ENCODE results near the gene EHMT1. TPM values are rescaled to one million over a fixed set of nuclear protein-coding genes. Genes with fewer than 3 reads are reported as not detected.
A peak's percentile ranks its signal among the peaks of the same experiment; 100 is the strongest.
"Not testable (repeated sequence)": the region's sequence is repeated elsewhere in the genome, so short reads cannot be mapped to it uniquely, and the experiment has no call there.

Gene EHMT1
- total and polyA plus RNA-seq, 9 of the 15 experiments (the other 6 are each of a cell fraction or from before 2014, with no cell fraction given), result 2.2 to 76.0 (median 36.4) TPM

- H3K9ac ChIP-seq (ENCODE audit: insufficient read depth in 1 of 2, low read depth in 2 of 2, low read length in 2 of 2); DNase-seq (ENCODE audit: extremely low read depth in 1 of 4, low spot score in 3 of 4); intact Hi-C loops (cut with micrococcal nuclease); H3K9me3 ChIP-seq (replicated peaks; ENCODE audit: control insufficient read depth, insufficient read depth, low read depth, low read length); CTCF ChIA-PET (ENCODE audit: low intra/inter-chr PET ratio); H3K4me2 ChIP-seq (ENCODE audit: insufficient read depth, low read length); POLR2A ChIA-PET; H4K20me1 ChIP-seq (replicated peaks; ENCODE audit: control insufficient read depth, insufficient read depth, low read length); H3K4me1 ChIP-seq (replicated peaks in 1 of 2; ENCODE audit: control insufficient read depth in 2 of 2, insufficient read depth in 2 of 2, low read length in 2 of 2); ATAC-seq; in situ Hi-C loops (cut with MboI); H3K4me3 ChIP-seq; H3K27ac ChIP-seq (ENCODE audit: extremely low read depth, low read depth, low read length); BruUV-seq (replicated peaks); FAIRE-seq; H3K36me3 ChIP-seq (ENCODE audit: control insufficient read depth, insufficient read depth, low read length); H2AFZ ChIP-seq (ENCODE audit: low read depth, low read length); H3K79me2 ChIP-seq (ENCODE audit: control insufficient read depth, insufficient read depth, low read length); H3K9me1 ChIP-seq (ENCODE audit: control insufficient read depth, insufficient read depth, low read length): not testable (repeated sequence)
- H3K27me3 ChIP-seq (ENCODE audit: control insufficient read depth in 2 of 2, insufficient read depth in 2 of 2, low read length in 2 of 2), result peaks cover 0 to 15% of the 10 kb centered on the region in 2 experiments; a peak in 1 of 5 replicates
- no CpG with 5 or more reads among the region's 6 CpGs for WGBS (ENCODE audit: insufficient coverage, low coverage, missing lambda C conversion rate)
Observed at GRCh38 chr9:137883977-137884376, 265.2 kb downstream of the EHMT1 start.

GRCh38 chr9:137884547-137884946 is 265.7 kb downstream of the EHMT1 start:
- ATAC-seq, result peak; percentile 68
- H3K9ac ChIP-seq (ENCODE audit: insufficient read depth in 1 of 2, low read depth in 2 of 2, low read length in 2 of 2); H3K9me3 ChIP-seq (replicated peaks; ENCODE audit: control insufficient read depth, insufficient read depth, low read depth, low read length); H2AFZ ChIP-seq (ENCODE audit: low read depth, low read length); H3K9me1 ChIP-seq (ENCODE audit: control insufficient read depth, insufficient read depth, low read length); H3K36me3 ChIP-seq (ENCODE audit: control insufficient read depth, insufficient read depth, low read length); H4K20me1 ChIP-seq (replicated peaks; ENCODE audit: control insufficient read depth, insufficient read depth, low read length); BruUV-seq (replicated peaks); intact Hi-C loops (cut with micrococcal nuclease); H3K27ac ChIP-seq (ENCODE audit: extremely low read depth, low read depth, low read length); in situ Hi-C loops (cut with MboI); H3K4me2 ChIP-seq (ENCODE audit: insufficient read depth, low read length); CTCF ChIA-PET (ENCODE audit: low intra/inter-chr PET ratio); H3K79me2 ChIP-seq (ENCODE audit: control insufficient read depth, insufficient read depth, low read length); POLR2A ChIA-PET; H3K4me3 ChIP-seq; H3K4me1 ChIP-seq (replicated peaks in 1 of 2; ENCODE audit: control insufficient read depth in 2 of 2, insufficient read depth in 2 of 2, low read length in 2 of 2); TF ChIP-seq ZNF740 (tag; IDR thresholded peaks at IDR 0.05): not testable (repeated sequence)
- FAIRE-seq, result peak; percentile 75
- DNase-seq (ENCODE audit: extremely low read depth in 1 of 4, low spot score in 3 of 4), result peak in 1 of 4 experiments; percentile 15
- peaks cover 0 to 10% of the 10 kb centered on the region in 2 experiments; a peak in 1 of 5 replicates for H3K27me3 ChIP-seq (ENCODE audit: control insufficient read depth in 2 of 2, insufficient read depth in 2 of 2, low read length in 2 of 2)
- no CpG with 5 or more reads among the region's 7 CpGs for WGBS (ENCODE audit: insufficient coverage, low coverage, missing lambda C conversion rate)
- TF ChIP-seq ZNF740 (CRISPR knock-in tag; IDR thresholded peaks at IDR 0.05), result peak; percentile 51; the same call in 1 of the 2 replicates
- peak; percentile 68; the same call in 1 of the 2 replicates for TF ChIP-seq ZNF511 (CRISPR knock-in tag; IDR thresholded peaks at IDR 0.05)
- TF ChIP-seq EHMT2 (IDR thresholded peaks at IDR 0.05), result peak; percentile 80
- TF ChIP-seq REST (IDR thresholded peaks at IDR 0.05; ENCODE audit: borderline replicate concordance), result peak; percentile 92
- peak; percentile 90 for TF ChIP-seq REST (CRISPR knock-in tag; IDR thresholded peaks at IDR 0.05; ENCODE audit: low read depth)
